DMS53 treated with DMSO at 0.1 percent for 48 hours (cell line): ENCODE measurements around the gene SLC25A21.
A peak's percentile ranks its signal among the peaks of the same experiment; 100 is the strongest.
"Not testable (repeated sequence)": the region's sequence is repeated elsewhere in the genome, so short reads cannot be mapped to it uniquely, and the experiment has no call there.

ENCODE experiments used
- DNase-seq: peaks from one replicate; lab custom pipeline; 2025; ENCODE audit not compliant: unreplicated experiment; lab: John Stamatoyannopoulos, UW

The SLC25A21 gene

GRCh38 chr14:36843410-36843809 lies 329.0 kb downstream of the SLC25A21 start:
- no peak for DNase-seq

GRCh38 chr14:36835128-36835527 lies 337.3 kb downstream of the SLC25A21 start:
- no peak for DNase-seq

GRCh38 chr14:36834293-36834692 lies 338.1 kb downstream of the SLC25A21 start:
- DNase-seq = no peak

GRCh38 chr14:36829547-36829946 lies 342.9 kb downstream of the SLC25A21 start:
- peak; percentile 9 for DNase-seq

- DNase-seq = peak; percentile 17
Observed at GRCh38 chr14:36827861-36828260, 344.5 kb downstream of the SLC25A21 start.

GRCh38 chr14:36826614-36827013 lies 345.8 kb downstream of the SLC25A21 start:
- DNase-seq = no peak

- no peak for DNase-seq
Observed at GRCh38 chr14:36824854-36825253, 347.6 kb downstream of the SLC25A21 start.

GRCh38 chr14:36823651-36824050 lies 348.8 kb downstream of the SLC25A21 start:
- no peak for DNase-seq

GRCh38 chr14:36822685-36823084 lies 349.7 kb downstream of the SLC25A21 start:
- no peak for DNase-seq

- no peak for DNase-seq
Observed at GRCh38 chr14:36820901-36821300, 351.5 kb downstream of the SLC25A21 start.

- DNase-seq = peak; percentile 28
Observed at GRCh38 chr14:36820111-36820709, 352.2 kb downstream of the SLC25A21 start.

- DNase-seq = no peak
Observed at GRCh38 chr14:36818794-36819384, 353.5 kb downstream of the SLC25A21 start.

- no peak for DNase-seq
Observed at GRCh38 chr14:36818246-36818645, 354.2 kb downstream of the SLC25A21 start.

GRCh38 chr14:36817071-36817930 lies 355.1 kb downstream of the SLC25A21 start:
- no peak for DNase-seq

- no peak for DNase-seq
Observed at GRCh38 chr14:36816481-36816880, 355.9 kb downstream of the SLC25A21 start.

- DNase-seq = not testable (repeated sequence)
Observed at GRCh38 chr14:36814783-36815182, 357.6 kb downstream of the SLC25A21 start.

- DNase-seq = no peak
Observed at GRCh38 chr14:36810209-36810608, 362.2 kb downstream of the SLC25A21 start.

- no peak for DNase-seq
Observed at GRCh38 chr14:36807727-36808126, 364.7 kb downstream of the SLC25A21 start.

GRCh38 chr14:36805131-36805559 lies 367.3 kb downstream of the SLC25A21 start:
- DNase-seq = no peak

GRCh38 chr14:36797634-36798033 lies 374.8 kb downstream of the SLC25A21 start:
- DNase-seq = no peak

- no peak for DNase-seq
Observed at GRCh38 chr14:36791402-36791801, 381.0 kb downstream of the SLC25A21 start.

- no peak for DNase-seq
Observed at GRCh38 chr14:36785511-36785910, 386.9 kb downstream of the SLC25A21 start.
